IMR-90 (cell line): ENCODE results near the gene TNFSF12.

Experiments
- BHLHE40 ChIP-seq: fragments of 150-350 bp; IDR thresholded peaks from 2 replicates; pipeline ENCODE4 v1.6.1; 2016; ENCODE audit warnings: mild to moderate bottlenecking, low read depth, low read length
- CEBPB ChIP-seq: IDR thresholded peaks from 2 replicates; pipeline ENCODE4 v1.6.1; 2012; ENCODE audit warnings: low read depth, low read length, improper control_type of control experiment
- FOS ChIP-seq: fragments of 150-350 bp; IDR thresholded peaks from 2 replicates; pipeline ENCODE4 v1.6.1; 2016; ENCODE audit warnings: low read depth, low read length
- MAFK ChIP-seq: IDR thresholded peaks from 2 replicates; pipeline ENCODE4 v1.6.1; 2012; ENCODE audit warnings: low read depth, low read length, improper control_type of control experiment
- RAD21 ChIP-seq: IDR thresholded peaks from 2 replicates; pipeline ENCODE4 v1.6.1; 2012; ENCODE audit warnings: low read length, improper control_type of control experiment
- TF ChIP-seq, protein P1 (sequence below): conservative IDR thresholded peaks from 2 replicates; pipeline ENCODE4 v1.5.1; 2012; ENCODE audit warnings: mild to moderate bottlenecking, low read depth, low read length, improper control_type of control experiment
- TF ChIP-seq, protein P2 (sequence below): fragments of 150-350 bp; IDR thresholded peaks from 2 replicates; pipeline ENCODE4 v1.6.1; 2017; ENCODE audit warnings: mild to moderate bottlenecking, antibody characterized with exemption, low read length, low read depth

DNA sequence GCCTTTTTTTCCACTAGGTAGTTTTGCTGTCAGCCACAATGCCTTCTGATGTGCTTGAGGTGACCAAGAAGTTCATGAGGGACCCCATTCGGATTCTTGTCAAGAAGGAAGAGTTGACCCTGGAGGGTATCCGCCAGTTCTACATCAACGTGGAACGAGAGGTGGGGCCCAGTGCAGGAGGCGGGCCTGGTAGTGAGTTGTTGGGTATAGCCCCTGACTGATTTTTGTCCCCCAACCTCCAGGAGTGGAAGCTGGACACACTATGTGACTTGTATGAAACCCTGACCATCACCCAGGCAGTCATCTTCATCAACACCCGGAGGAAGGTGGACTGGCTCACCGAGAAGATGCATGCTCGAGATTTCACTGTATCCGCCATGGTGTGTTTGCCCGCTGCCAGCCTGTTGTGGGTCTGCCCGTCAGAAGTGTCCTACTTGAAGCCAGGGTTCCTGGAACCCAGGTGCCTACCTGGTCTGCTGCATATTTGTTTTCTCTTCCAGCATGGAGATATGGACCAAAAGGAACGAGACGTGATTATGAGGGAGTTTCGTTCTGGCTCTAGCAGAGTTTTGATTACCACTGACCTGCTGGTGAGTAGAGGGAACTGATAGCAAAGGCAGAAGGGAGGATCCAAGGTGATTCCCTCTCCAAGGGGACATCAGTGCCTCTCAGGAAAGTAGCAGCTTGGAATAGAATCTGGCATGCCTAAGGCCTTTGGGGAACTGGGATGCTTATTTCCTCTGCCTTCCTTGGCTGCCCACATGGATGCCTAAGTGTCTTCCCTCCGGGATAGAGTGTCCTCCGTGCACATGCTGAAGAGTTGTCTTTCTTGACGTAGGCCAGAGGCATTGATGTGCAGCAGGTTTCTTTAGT is 28.7 kb downstream of the TNFSF12 start:
- TF ChIP-seq, protein P1, sequence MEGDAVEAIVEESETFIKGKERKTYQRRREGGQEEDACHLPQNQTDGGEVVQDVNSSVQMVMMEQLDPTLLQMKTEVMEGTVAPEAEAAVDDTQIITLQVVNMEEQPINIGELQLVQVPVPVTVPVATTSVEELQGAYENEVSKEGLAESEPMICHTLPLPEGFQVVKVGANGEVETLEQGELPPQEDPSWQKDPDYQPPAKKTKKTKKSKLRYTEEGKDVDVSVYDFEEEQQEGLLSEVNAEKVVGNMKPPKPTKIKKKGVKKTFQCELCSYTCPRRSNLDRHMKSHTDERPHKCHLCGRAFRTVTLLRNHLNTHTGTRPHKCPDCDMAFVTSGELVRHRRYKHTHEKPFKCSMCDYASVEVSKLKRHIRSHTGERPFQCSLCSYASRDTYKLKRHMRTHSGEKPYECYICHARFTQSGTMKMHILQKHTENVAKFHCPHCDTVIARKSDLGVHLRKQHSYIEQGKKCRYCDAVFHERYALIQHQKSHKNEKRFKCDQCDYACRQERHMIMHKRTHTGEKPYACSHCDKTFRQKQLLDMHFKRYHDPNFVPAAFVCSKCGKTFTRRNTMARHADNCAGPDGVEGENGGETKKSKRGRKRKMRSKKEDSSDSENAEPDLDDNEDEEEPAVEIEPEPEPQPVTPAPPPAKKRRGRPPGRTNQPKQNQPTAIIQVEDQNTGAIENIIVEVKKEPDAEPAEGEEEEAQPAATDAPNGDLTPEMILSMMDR = no peak
- TF ChIP-seq MAFK (no peak), BHLHE40 (no peak), FOS (no peak), CEBPB (no peak), RAD21 (no peak)
- TF ChIP-seq, protein P2, sequence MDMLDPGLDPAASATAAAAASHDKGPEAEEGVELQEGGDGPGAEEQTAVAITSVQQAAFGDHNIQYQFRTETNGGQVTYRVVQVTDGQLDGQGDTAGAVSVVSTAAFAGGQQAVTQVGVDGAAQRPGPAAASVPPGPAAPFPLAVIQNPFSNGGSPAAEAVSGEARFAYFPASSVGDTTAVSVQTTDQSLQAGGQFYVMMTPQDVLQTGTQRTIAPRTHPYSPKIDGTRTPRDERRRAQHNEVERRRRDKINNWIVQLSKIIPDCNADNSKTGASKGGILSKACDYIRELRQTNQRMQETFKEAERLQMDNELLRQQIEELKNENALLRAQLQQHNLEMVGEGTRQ = no peak
